Cortex of kidney (tissue), 1 donor: Measurements from ENCODE around the gene COL21A1.

ENCODE experiments used
- DNase-seq: peaks from one replicate; lab custom pipeline; 2025; lab: John Stamatoyannopoulos, UW

COL21A1 gene

DNA sequence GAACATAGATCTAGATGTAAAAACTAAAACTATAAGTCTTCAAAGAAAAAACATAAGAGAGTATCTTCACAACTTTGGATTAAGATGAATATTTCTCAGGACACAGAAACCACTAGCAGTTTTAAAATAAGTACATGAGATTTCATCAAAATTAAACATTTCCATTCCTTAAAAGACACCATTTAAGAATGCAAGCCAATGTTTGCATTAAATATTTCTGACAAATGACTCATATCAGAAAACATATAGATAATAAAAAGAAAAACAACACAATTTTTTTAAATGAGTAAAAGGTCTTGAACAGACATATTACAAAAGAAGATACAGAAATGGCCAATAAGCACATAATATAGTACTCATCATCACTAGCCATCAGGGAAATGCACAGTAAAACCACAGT, 59.7 kb downstream of the COL21A1 start:
- no peak for DNase-seq

DNA sequence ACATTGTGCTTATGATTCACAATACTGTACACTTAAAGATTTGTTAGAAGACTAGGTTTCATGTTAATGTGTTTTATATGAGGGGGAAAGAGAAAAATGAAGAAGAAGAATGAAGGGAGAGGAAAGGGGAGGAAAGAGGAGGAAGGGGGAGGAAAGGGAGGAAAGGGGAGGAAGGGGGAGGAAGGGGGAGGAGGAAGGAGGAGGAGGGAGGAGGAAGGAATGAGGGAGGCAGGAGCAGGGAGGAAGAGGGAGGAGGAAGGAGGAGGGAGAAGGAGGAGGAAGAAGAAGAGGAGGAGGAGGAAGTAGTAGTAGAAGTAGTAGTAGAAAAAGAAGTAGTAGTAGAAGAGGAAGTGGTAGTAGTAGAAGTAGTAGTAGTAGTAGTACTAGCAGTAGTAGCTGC, 70.6 kb downstream of the COL21A1 start:
- no peak for DNase-seq

DNA sequence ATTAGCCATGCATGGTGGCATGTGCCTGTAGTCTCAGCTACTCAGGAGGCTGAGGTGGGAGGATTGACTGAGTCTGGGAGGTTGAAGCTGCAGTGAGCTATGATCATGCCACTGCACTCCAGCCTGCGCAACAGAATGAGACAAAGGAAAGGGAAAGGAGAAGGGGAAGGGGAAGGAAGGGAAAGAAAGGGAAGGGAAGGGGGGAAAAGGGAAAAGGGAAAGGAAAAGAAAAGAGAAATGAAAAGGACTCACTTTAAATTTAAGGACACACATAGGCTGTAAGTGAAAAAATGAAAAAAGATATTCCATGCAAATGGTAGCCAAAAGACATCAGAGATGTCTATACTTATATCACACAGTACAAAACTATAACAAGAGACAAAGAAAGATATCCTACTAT, 74.2 kb downstream of the COL21A1 start:
- no peak for DNase-seq

DNA sequence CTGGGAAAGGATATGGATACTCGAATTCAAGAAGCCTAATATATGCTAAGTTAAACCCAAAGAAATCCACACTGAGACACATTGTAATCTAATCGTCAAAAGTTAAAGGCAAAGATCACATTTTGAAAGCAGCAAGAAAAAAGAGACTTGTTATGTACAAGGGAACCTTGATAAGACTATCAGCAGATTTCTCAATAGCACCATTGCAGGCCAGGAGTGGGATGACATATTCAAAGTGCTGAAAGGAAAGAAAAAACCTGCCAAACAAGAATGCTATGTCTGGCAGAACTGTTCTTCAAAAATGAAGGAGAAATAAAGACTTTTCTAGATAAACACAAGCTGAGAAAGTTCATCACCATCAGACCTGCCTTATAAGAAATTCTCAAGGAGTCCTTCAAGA, 75.2 kb downstream of the COL21A1 start:
- no peak for DNase-seq

DNA sequence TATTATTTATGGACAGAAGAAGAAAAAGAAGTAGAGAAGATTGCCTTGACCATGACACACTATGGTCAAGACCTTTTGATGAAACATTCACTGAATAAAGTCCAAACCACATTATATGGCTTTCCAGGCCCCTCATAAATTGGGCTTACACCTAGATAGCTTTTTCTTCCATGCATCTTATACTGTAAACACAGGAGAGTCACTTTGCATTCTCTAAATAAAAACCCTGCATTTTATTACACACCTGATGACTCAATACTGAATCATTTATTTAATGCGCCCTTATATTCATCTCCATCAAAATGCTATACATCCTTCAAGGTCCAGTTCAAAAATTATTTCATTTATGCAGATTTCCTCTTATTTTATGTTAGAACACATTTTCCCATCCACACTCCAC, 78.0 kb downstream of the COL21A1 start:
- DNase-seq: no peak

DNA sequence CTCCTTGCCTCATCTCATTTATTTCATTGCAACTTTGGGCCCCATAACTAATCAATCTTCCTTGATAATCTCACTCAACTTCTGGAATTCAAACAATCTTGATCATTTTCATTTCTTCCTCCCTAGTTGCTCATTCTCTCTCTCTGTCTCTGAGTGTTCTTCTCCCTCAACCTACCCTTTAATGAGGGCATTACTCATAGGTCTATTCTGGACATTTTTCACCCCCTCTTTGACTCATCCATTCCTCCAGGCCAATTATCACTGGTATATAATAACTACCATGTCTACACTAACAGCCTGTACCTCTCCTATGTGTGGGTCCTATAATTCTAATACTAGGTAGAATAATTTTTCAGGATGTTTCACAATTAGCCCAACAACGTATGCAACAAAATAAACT, 78.8 kb downstream of the COL21A1 start:
- no peak for DNase-seq

DNA sequence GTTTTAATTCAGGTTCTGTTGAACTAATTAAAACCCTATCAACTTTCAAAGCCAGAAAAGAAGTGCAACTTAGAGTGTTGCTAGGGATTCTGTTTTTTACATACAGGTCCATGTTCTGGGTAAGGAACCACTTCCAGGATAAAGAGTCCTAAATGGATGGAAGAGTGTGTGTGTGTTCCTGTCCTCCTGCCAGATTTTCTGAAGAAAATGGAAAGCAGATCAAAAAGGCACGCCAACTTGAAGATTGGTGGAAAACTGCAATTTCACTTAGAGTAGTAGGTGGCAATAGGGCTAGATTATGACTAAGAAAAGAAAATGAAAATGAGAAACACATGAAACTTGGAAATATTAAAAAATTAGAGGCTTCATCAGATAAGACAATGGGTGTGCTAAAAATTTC, 85.3 kb downstream of the COL21A1 start:
- DNase-seq: no peak

DNA sequence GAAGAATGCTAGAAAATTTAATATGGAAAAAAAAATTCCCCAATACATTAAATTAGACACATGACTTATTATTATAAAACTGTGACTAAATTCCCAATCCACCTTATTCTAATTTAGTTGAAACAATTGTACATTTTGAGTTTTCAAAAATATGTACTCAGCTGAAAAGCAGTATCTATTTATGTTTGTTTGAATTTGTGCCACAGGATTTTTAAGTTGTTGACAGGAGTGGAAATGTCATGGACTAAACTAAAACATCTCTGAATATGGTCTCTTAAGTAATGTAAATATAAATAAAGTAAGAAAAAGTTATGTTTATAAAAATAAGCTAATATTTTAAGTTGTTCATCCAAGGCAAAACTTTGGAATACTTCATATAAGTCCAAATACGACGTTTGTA, 86.9 kb downstream of the COL21A1 start:
- no peak for DNase-seq

DNA sequence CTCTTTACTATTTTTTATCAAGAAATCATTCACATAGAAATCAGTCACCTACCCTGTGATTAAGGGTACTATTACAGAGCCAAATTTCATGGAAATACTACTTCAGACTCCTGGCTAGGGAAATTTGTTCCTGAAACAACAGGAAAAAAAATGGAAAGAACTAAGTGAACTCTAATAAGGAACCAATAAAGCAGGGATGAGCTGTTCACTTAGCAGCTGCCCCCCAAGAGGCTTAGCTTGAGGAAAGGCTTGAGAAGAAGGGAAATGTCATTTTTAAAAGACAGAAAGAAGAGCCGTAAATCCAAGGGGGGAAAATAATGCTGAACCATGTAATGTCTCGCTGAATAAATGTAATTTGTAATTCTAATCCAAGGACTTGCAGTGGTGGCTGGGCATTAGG, 88.8 kb downstream of the COL21A1 start:
- DNase-seq: no peak

DNA sequence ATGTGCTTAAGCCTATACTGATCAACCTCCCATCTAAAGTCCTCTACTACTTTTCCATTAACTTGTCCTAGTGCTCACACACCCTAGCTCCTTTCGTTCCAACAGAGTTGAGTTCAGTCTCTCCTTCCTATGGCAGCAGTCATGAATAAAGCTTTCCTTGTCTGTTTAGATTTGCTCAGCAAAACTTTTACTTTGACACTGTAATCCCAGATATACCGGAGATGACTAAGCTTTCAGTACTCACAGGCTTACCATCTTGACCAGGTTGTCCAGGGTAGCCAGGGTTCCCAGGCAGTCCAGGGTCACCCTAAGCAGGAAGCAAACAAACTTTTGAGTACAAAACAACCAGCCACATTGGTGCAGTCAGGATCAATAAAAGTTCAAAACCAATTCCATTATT, 90.7 kb downstream of the COL21A1 start:
- DNase-seq: no peak

DNA sequence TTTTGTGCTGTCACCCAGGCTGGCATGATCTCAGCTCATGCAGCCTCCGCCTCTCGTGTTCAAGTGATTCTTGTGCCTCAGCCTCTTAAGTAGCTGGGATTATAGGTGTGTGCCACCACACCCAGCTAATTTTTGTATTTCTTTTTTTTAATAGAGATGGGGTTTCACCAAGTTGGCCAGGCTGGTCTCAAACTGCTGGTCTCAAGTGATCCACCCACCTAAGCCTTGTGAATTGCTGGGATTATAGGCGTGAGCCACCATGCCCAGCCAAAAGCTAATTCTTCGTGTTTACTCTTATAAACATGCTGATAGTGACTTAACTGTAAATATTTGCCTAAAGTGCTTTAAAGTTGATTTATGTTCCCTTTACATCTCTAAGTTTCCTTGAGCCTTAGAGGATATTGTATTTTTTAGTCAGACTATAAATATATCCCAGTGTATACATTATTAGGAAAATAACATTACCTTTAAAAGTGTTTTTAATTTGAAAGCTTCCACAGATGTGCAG, 91.7 kb downstream of the COL21A1 start:
- DNase-seq: no peak

DNA sequence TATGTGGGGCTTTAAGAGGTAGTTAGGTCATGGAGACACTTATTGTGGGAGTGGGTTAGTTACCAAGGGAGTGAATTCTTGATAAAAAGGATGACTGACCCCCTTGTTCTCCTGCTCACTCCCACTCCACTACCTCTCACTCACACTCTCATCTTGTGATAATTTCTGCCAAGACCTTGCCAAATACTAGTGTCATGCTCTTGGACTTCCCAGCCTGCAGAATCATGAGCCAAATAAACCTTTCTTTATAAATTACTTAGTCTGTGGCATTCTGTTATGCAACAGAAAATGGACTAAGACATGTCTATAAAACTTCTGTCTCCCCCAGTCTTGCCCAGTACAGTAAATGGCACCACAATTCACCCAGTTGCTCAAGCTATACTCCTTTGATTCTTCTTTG, 93.3 kb downstream of the COL21A1 start:
- no peak for DNase-seq

DNA sequence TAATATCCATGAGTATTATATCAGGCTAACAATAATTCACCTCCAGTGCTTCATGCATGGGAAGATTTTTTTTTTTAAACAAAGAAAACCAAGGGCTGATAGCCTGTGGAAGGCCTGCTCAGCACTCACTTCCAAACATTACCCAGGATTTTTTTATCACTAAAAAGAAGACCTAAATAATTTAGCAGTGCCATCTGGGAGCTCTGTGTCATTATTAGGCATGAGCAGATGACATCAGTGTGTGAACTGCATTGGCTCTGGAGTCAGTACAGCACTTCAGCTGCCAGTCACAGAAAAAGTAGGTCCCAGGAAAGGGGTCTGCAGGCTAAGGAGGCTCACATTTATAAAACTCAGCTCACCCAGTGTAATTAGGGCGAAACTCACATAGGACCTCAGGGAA, 94.8 kb downstream of the COL21A1 start:
- DNase-seq: no peak

DNA sequence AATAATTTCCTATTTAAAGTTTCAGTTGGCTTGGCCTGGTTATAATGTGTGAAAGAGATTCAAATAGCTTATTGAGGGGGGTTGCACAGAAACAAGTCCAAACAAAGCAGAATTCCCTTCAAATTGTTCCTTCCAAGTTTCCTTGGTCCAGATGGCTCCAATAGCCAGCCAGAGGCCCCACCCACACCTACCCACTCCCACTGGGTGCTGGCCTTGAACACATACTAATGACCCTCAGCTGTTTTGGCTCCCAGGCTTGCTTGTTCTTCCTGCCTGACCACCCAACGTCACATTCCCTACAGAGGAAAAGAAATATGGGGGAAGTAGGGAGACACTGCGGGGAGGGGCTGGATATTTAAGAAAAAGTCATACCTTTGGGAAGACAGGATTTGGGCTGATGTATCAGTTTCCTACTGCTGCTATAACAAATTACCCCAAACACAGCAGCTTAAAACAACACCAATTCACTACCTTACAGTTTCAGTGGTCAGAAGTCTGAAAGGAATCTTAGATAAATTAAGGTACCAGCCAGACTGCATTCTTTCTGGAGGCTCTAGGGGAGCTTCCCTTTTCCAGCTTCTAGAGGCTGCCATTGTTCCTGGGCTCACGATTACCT, 95.7 kb downstream of the COL21A1 start:
- no peak for DNase-seq

DNA sequence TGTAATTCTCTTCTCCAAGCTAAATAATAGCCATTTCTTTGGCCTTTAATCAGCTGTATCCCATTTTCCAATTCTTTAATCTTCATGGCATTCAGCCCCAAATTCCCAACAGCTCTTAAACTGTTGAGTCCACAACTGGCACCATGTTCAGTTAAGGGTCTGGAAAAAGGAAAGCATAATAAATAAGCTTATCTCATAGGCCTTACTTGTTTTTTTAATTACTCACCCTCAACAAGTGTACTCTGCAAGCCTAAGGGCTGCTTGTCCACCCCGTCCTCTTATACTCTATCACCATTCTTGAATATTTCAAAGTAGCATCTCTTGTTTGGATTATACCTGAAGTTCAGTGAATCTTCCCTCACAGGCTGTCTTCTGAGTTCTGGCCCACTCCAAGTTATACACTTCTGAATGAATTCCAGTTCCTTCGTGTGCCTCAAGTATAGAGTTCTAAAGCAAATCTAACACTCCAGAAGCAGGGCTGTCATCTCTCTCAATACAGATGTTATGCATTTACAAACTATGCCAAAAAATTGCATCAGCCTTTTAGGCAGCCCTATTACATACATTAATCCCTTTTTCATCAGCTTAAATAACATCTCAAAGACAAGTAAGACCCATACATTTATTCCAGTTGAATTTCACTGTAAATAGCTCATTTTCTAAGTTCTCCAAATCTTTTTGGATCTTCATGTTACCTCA, 98.7 kb downstream of the COL21A1 start:
- no peak for DNase-seq

DNA sequence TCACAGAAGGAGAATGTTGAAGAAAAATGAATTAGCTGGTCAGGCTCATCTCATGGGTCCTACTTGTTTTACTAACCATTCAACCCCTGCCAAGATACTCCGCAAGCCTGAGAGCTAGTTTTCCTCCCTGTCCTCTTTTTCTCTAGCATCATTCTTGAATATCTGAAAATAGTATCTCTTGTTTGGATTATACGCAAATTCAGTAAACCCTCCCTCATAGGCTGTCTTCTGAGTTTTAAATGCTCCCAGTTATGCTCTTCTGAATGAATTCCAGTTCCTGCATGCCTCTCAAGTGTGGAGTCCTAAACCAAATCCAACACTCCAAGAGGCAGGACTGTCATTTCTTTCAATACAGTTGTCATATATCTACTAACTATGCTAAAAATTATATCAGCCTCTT, 99.6 kb downstream of the COL21A1 start:
- no peak for DNase-seq

DNA sequence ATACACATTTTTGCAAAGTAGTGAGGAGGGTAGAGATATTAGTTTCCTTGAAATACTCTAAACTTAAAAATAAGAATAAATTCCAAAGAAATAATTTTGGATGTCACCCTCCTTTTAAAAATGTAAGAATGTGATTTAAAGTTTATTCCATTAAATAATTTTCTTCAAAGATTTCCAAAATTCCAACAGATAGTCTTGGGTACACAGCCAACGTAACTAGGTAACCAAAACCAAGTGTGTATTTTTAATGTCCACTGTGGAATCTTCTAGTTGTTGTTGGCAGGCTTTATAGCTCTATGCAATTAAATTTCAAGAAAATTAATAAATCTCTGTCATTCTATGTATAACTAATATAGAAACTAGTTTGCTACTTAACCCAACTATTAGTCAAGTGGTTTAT, 101.3 kb downstream of the COL21A1 start:
- no peak for DNase-seq

DNA sequence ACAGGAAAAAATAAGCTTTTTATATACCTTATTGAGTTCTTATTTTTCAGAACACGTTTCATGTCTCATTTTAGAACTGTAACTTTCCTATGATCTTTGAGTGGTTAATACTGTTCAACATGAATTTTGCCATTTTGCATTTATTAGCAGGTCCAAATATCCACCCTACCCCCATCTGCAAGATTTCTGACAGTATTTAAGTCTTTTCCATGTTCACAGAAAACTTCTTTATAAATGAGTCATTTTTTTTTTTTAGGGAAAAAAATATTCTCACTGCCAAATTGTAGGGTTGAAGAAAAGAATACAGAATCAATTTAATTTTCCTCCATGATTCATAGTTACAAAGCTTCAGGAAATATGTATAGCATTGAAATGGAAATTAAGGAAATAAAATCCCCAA, 101.8 kb downstream of the COL21A1 start:
- DNase-seq: no peak

DNA sequence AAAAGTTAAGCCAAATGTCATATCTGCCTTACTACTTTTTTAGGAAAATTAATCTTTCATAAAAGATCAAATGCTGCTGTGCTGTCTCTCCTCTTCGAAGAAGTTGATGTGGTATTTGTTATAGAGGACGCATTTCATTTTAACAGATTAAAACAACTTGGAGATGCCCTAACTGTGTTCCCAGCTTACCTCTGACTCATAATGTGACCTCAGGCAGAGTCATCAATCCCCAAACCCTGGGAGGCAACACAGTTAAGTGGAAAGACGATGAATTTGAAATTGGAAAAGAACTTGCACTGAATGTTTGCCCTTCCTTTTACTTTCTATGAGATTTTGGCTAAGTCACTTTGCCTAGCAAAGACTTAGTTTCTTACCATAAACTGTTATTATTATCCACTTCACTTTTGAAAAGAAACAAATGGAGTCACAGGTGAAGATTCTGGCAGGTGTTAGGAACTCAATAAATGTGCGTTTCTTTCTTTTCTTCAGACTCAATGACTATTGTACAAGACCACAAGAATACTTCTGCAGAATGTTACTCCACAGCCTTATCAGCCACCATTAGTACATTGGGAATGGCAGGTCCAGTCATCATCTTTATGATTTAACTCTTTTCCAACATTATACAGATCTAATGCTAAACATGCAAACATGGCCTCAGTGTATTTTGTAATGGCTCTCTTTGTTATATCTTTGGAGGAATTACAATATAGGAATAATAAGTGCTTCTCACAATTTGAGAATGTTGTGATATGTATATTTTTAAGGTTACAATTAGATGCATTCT, 102.6 kb downstream of the COL21A1 start:
- no peak for DNase-seq

DNA sequence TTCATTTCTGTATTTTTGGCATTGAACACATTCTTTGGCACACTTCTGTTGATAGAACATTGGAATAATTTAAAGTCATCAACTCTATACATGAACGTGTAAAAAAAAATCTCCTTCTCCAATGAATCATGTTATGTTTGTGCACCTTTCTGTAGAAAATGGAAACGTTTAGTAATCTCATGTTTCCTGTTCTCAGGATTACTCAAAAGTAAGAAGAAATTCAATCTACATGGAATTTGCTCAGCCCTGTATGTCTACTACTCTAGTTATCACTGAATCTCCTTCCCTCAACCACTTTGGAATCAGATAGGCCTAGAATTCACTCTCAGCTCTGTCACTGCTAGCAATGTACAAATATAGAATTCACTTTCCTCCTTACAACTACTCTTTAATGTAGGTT, 103.6 kb downstream of the COL21A1 start:
- DNase-seq: no peak

DNA sequence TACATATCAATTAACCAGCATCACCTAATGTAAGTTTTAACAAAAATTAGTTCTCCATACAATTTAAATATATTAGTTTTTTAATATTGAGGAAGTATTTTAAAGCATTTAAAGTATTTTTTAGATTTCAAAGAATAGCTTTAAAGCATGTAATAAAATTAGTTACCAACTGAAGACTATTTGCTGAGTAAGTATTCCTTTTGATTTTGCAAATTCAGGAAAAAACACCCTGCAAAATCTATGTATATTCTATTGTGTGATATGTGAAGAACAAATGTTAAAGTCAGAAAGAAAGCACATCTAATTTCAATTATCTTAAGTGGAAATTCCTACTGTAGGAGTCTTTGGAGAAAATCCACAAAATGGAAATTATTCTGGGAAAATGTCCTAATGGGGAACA, 107.3 kb downstream of the COL21A1 start:
- DNase-seq: no peak

DNA sequence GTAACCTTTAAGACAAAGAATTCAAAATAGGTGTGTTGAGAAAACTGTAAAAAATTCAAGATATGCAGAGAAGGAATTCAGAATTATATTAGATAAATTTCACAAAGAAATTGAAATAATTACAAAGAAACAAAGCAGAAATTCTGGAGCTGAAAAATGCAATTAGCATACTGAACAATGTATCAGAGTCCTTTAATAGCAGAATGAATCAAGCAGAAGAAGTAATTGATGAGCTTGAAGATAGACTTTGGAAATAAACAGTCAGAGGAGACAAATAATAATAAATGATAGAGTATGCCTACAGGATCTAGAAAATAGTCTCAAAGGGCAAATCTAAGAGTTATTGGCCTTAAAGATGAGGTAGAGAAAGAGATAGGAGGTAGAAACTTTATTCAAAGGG, 131.7 kb downstream of the COL21A1 start:
- DNase-seq: no peak

DNA sequence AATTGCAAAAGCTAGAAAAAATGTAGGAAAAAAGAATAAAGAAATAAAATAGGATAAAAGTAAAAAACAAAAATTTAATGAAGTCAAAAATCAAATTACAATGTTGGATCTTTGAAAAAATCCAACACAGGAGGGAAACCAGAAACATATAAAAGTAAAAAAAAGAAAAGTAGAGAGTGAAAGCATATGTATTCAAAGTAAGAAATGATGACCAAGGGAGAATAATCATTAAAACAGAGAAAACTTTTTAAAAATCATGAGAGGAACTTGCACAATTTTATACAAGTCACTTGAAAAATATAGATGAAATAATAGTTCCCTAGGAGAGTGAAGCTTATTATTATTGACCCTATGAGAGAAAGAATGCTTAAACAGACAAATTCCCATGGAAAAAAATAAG, 138.2 kb downstream of the COL21A1 start:
- no peak for DNase-seq
